HepG2 (cell line): ENCODE data around the gene VWA1. TPM values are rescaled to one million over a fixed set of nuclear protein-coding genes. Genes with fewer than 3 reads are reported as not detected.
A peak's percentile ranks its signal among the peaks of the same experiment; 100 is the strongest.

ENCODE experiments used
- ARNT2 ChIP-seq: sonication (generic); formaldehyde crosslinking; IDR thresholded peaks from 2 replicates; pipeline ENCODE4 v1.8.0; 2022; ENCODE audit warnings: mild to moderate bottlenecking, low read depth, missing genetic modification reagents, moderate library complexity
- CHCHD3 ChIP-seq: sonication (generic); formaldehyde crosslinking; IDR thresholded peaks from 2 replicates; pipeline ENCODE4 v1.8.0; 2022; ENCODE audit warnings: mild to moderate bottlenecking, missing genetic modification reagents, moderate library complexity
- KAT2B ChIP-seq: fragments of 150-350 bp; IDR thresholded peaks from 2 replicates; pipeline ENCODE4 v1.6.1; 2014; ENCODE audit warnings: low read depth, low read length, borderline replicate concordance
- MEIS2 ChIP-seq: sonication (generic); formaldehyde crosslinking; IDR thresholded peaks from 2 replicates; pipeline ENCODE4 v1.9.0; 2021; ENCODE audit warnings: mild to moderate bottlenecking, missing genetic modification reagents
- MXD1 ChIP-seq: sonication (generic); formaldehyde crosslinking; IDR thresholded peaks from 2 replicates; pipeline ENCODE4 v1.4.0; 2020; ENCODE audit warnings: mild to moderate bottlenecking, missing genetic modification reagents
- MXD4 ChIP-seq: IDR thresholded peaks from 2 replicates; pipeline ENCODE4 v1.6.1; 2016; ENCODE audit warnings: mild to moderate bottlenecking, missing biosample characterization, missing genetic modification reagents
- POLR2G ChIP-seq: fragments of 200-400 bp; formaldehyde crosslinking; IDR thresholded peaks from 2 replicates; pipeline ENCODE4 v1.6.1; 2018; ENCODE audit warnings: mild to moderate bottlenecking, low read depth, low read length, moderate library complexity
- RELA ChIP-seq: sonication (generic); formaldehyde crosslinking; IDR thresholded peaks from 2 replicates; pipeline ENCODE4 v1.4.0; 2020; ENCODE audit warnings: missing genetic modification reagents
- RFXAP ChIP-seq: sonication (generic); formaldehyde crosslinking; IDR thresholded peaks from 2 replicates; pipeline ENCODE4 v1.4.0; 2020; ENCODE audit warnings: missing genetic modification reagents, borderline replicate concordance
- SMC3 ChIP-seq: IDR thresholded peaks from 2 replicates; pipeline ENCODE4 v1.6.1; 2011; ENCODE audit warnings: low read length, improper control_type of control experiment
- SRSF1 ChIP-seq: fragments of 200-400 bp; formaldehyde crosslinking; optimal IDR thresholded peaks from 2 replicates; pipeline ENCODE3; 2017; ENCODE audit warnings: mild to moderate bottlenecking, low read depth, low read length, moderate library complexity
- TGIF2 ChIP-seq: IDR thresholded peaks from 2 replicates; pipeline ENCODE4 v1.6.1; 2016; ENCODE audit warnings: control low read depth, missing compliant biosample characterization
- ZC3H4 ChIP-seq: sonication (generic); formaldehyde crosslinking; IDR thresholded peaks from 2 replicates; pipeline ENCODE4 v1.4.0; 2020; ENCODE audit warnings: missing genetic modification reagents, borderline replicate concordance
- ZHX2 ChIP-seq, 2 experiments: sonication (generic) in 1 of 2; formaldehyde crosslinking in 1 of 2; IDR thresholded peaks; 2 replicates each; pipeline versions ENCODE4 v1.6.1 to v1.9.0; 2014 to 2022; ENCODE audit warnings: antibody characterized with exemption in 1 of 2, borderline replicate concordance in 1 of 2, inconsistent platforms in 1 of 2, low read depth in 1 of 2, missing genetic modification reagents in 1 of 2
- ZMAT5 ChIP-seq: sonication (generic); formaldehyde crosslinking; IDR thresholded peaks from 2 replicates; pipeline ENCODE4 v1.5.0; 2020; ENCODE audit warnings: mild to moderate bottlenecking, low read depth, missing genetic modification reagents, borderline replicate concordance
- ZNF138 ChIP-seq: sonication (generic); formaldehyde crosslinking; IDR thresholded peaks from 2 replicates; pipeline ENCODE4 v1.5.0; 2020; ENCODE audit warnings: mild to moderate bottlenecking, low read depth, missing genetic modification reagents
- ZNF235 ChIP-seq: sonication (generic); formaldehyde crosslinking; IDR thresholded peaks from 2 replicates; pipeline ENCODE4 v1.8.1; 2023; ENCODE audit warnings: mild to moderate bottlenecking, missing genetic modification reagents, borderline replicate concordance
- ZNF326 ChIP-seq: sonication (generic); formaldehyde crosslinking; IDR thresholded peaks from 2 replicates; pipeline ENCODE4 v1.4.0; 2020; ENCODE audit warnings: missing genetic modification reagents, borderline replicate concordance
- ZNF512 ChIP-seq: sonication (generic); formaldehyde crosslinking; IDR thresholded peaks from 2 replicates; pipeline ENCODE4 v1.4.0; 2020; ENCODE audit warnings: mild to moderate bottlenecking, missing genetic modification reagents
- ZNF552 ChIP-seq: sonication (generic); formaldehyde crosslinking; IDR thresholded peaks from 2 replicates; pipeline ENCODE4 v1.9.0; 2022; ENCODE audit warnings: missing genetic modification reagents, mild to moderate bottlenecking, borderline replicate concordance
- ZNF614 ChIP-seq: IDR thresholded peaks from 2 replicates; pipeline ENCODE4 v1.6.1; 2018; ENCODE audit warnings: missing biosample characterization, missing genetic modification reagents, inconsistent platforms, borderline replicate concordance
- ZNF619 ChIP-seq: sonication (generic); formaldehyde crosslinking; IDR thresholded peaks from 2 replicates; pipeline ENCODE4 v1.4.0; 2020; ENCODE audit warnings: mild to moderate bottlenecking, missing genetic modification reagents
- polyA plus RNA-seq, 8 experiments: library from polyadenylated mRNA; depleted of rRNA in 3 of 8; stranded (reverse) in 7 of 8; unstranded in 1 of 8; fragments of >200 nt; fragmentation: Illumina TruSeq in 4 of 8; extraction: Trizol in 4 of 8; gene quantifications; 2 replicates each; pipeline versions ENCODE4 v1.2.1 to v1.2.3, GENCODE V29; 2011 to 2016; ENCODE audit warnings: low read depth in 4 of 8, missing spikeins in 1 of 8, mixed read lengths in 1 of 8; ENCODE audit not compliant: insufficient read depth in 1 of 8
- total RNA-seq, 5 experiments: library from RNA; depleted of rRNA; stranded (reverse); fragments of >200 nt; fragmentation: Illumina TruSeq; extraction: Trizol; gene quantifications; 2 replicates each; pipeline ENCODE4 v1.2.3, GENCODE V29; 2016; ENCODE audit warnings: low read depth in 1 of 5

The VWA1 gene
- total and polyA plus RNA-seq, 2 of the 13 experiments (the other 11 are each of a cell fraction or from before 2014, with no cell fraction given), result 40.9 to 57.5 TPM

GRCh38 chr1:1399187-1399871 lies 36.2 kb upstream of the VWA1 start, which contains the start of gene CCNL2 (continued):
- TF ChIP-seq CHCHD3 (CRISPR knock-in tag) (peak; percentile 35), ZNF552 (CRISPR knock-in tag) (no peak), ZNF619 (no peak), ZNF138 (CRISPR knock-in tag) (no peak; the same call in 1 of the 2 replicates), ARNT2 (CRISPR knock-in tag) (peak; percentile 89), ZNF326 (no peak), ZMAT5 (CRISPR knock-in tag) (no peak), MXD4 (CRISPR knock-in tag) (peak; percentile 73; the same call in 1 of the 2 replicates), MEIS2 (CRISPR knock-in tag) (peak; percentile 50; the same call in 1 of the 2 replicates), SRSF1 (peak; percentile 70), TGIF2 (CRISPR knock-in tag) (0 out of 2 replicates have a peak, but pooled peaks have one; percentile 27), ZC3H4 (no peak), KAT2B (no peak), SMC3 (no peak; the same call in 1 of the 2 replicates), ZNF512 (CRISPR knock-in tag) (no peak), ZHX2 (IDR thresholded peaks at IDR 0.05; ENCODE audit: low read depth) (peak; percentile 85), ZHX2 (CRISPR knock-in tag; IDR thresholded peaks at IDR 0.05; ENCODE audit: borderline replicate concordance) (no peak), RELA (CRISPR knock-in tag) (no peak), MXD1 (CRISPR knock-in tag) (peak; percentile 85), RFXAP (CRISPR knock-in tag) (no peak), ZNF235 (CRISPR knock-in tag) (no peak), POLR2G (peak; percentile 90), ZNF614 (no peak)
